SU-DHL-6 (cell line): Measurements from ENCODE around the gene MRPS27.

Experiments
- EZH2phosphoT487 ChIP-seq: fragments of 200-600 bp; sonication (generic), shearing (Covaris generic); conservative IDR thresholded peaks from 2 replicates; pipeline ENCODE4 v1.6.1; 2018; ENCODE audit warnings: mild to moderate bottlenecking, antibody characterized with exemption, low read length, moderate library complexity, mixed read lengths
- TF ChIP-seq, protein P1 (sequence below): fragments of 200-600 bp; sonication (generic); IDR thresholded peaks from one replicate; pipeline ENCODE4 v1.5.1; 2017; ENCODE audit warnings: antibody characterized with exemption, mild to moderate bottlenecking, low read length, moderate library complexity; ENCODE audit not compliant: insufficient read depth, poor library complexity, severe bottlenecking

DNA sequence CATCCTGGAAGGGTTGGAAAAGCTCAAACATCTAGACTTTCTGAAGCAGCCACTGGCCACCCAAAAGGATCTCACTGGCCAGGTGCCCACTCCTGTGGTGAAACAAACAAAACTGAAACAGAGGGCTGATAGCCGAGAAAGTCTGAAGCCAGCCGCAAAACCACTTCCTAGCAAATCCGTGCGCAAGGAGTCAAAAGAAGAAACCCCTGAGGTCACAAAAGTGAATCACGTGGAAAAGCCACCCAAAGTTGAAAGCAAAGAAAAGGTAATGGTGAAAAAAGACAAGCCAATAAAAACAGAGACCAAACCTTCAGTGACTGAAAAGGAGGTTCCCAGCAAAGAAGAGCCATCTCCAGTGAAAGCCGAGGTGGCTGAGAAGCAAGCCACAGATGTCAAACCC lies 125.2 kb downstream of the MRPS27 start:
- TF ChIP-seq, protein P1, sequence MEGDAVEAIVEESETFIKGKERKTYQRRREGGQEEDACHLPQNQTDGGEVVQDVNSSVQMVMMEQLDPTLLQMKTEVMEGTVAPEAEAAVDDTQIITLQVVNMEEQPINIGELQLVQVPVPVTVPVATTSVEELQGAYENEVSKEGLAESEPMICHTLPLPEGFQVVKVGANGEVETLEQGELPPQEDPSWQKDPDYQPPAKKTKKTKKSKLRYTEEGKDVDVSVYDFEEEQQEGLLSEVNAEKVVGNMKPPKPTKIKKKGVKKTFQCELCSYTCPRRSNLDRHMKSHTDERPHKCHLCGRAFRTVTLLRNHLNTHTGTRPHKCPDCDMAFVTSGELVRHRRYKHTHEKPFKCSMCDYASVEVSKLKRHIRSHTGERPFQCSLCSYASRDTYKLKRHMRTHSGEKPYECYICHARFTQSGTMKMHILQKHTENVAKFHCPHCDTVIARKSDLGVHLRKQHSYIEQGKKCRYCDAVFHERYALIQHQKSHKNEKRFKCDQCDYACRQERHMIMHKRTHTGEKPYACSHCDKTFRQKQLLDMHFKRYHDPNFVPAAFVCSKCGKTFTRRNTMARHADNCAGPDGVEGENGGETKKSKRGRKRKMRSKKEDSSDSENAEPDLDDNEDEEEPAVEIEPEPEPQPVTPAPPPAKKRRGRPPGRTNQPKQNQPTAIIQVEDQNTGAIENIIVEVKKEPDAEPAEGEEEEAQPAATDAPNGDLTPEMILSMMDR = no peak
- no peak for TF ChIP-seq EZH2phosphoT487
